ENCODE results near the gene NABP2. TPM values are rescaled to one million over a fixed set of nuclear protein-coding genes. Genes with fewer than 3 reads are reported as not detected.

Gene NABP2
- total and polyA plus RNA-seq, 2 donors (not counting 1 experiment from before 2014, with no cell fraction given): 14.9 to 16.1 TPM

- Histone ChIP-seq H2AFZ (ENCODE audit: insufficient read depth, low read depth, low read length, poor library complexity, severe bottlenecking) (no peak overlapping the region), H3K4me2 (replicated peaks; ENCODE audit: low read depth, low read length, poor library complexity, severe bottlenecking) (no peak overlapping the region), H4K20me1 (ENCODE audit: control insufficient read depth, insufficient read depth, low read length, poor library complexity, severe bottlenecking) (no peaks in the 10 kb centered on the region), H3K27ac (ENCODE audit: low read length in 2 of 2) (no peak overlapping the region), H3K4me1 (ENCODE audit: control insufficient read depth in 2 of 2, insufficient read depth in 2 of 2, low read length in 2 of 2) (no peaks in the 10 kb centered on the region), H3K79me2 (ENCODE audit: control insufficient read depth, insufficient read depth, low read length) (no peaks in the 10 kb centered on the region), H3K9ac (ENCODE audit: low read length) (no peak overlapping the region), H3K27me3 (replicated peaks in 1 of 4; ENCODE audit: control extremely low read depth in 1 of 4, control insufficient read depth in 3 of 4, insufficient read depth in 4 of 4, low read length in 3 of 4) (no peaks in the 10 kb centered on the region), H3K36me3 (replicated peaks in 1 of 2; ENCODE audit: control extremely low read depth in 1 of 2, control insufficient read depth in 1 of 2, extremely low read depth in 1 of 2, insufficient read depth in 2 of 2, low read length in 1 of 2) (peaks cover 0 to 12% of the 10 kb centered on the region in 2 experiments), H3K4me3 (ENCODE audit: control extremely low read depth in 1 of 5, extremely low read depth in 1 of 5, insufficient read depth in 1 of 5, low read depth in 2 of 5, low read length in 4 of 5) (no peak overlapping the region), H3K9me3 (ENCODE audit: control extremely low read depth in 1 of 3, control insufficient read depth in 2 of 3, insufficient read depth in 1 of 3, low read length in 2 of 3) (no peaks in the 10 kb centered on the region)
- intact Hi-C loops (cut with micrococcal nuclease): no loop called here
- POLR2A ChIA-PET: no interaction called here
- H3K9me3 Mint-ChIP-seq (ENCODE audit: insufficient read depth): no peaks in the 10 kb centered on the region
- DNase-seq (no peak), ATAC-seq (ENCODE audit: low read depth) (no peak)
- no peak overlapping the region for H3K4me3 Mint-ChIP-seq
- H3K4me1 Mint-ChIP-seq: no peaks in the 10 kb centered on the region
- H3K27ac Mint-ChIP-seq: no peak overlapping the region
- no peak for TF ChIP-seq EZH2 (IDR thresholded peaks at IDR 0.05; ENCODE audit: borderline replicate concordance, insufficient read depth, low read depth, low read length, poor library complexity, severe bottlenecking)
- TF ChIP-seq CTCF (IDR thresholded peaks at IDR 0.05): no peak
- H3K27me3 Mint-ChIP-seq: no peaks in the 10 kb centered on the region
- CTCF ChIA-PET: interaction anchor here (0.6 to 1.3 kb wide), 2 partner anchors 16 to 47 kb away, joined by 3 to 4 read pairs; partner anchors contain the start of gene SMARCC2
- 93% methylated on average over 6 of the region's 6 CpGs for WGBS (ENCODE audit: insufficient coverage)
Measured at GRCh38 chr12:56236091-56236490, 11.9 kb downstream of the NABP2 start.

GRCh38 chr12:56236985-56237384 lies 12.8 kb downstream of the NABP2 start:
- ATAC-seq (ENCODE audit: low read depth): no peak
- H3K27ac Mint-ChIP-seq: no peak overlapping the region

More at GRCh38 chr12:56236985-56237384, 12.8 kb downstream of the NABP2 start:
- 94% methylated on average over 2 of the region's 5 CpGs for WGBS (ENCODE audit: insufficient coverage)
- H3K27ac ChIP-seq (ENCODE audit: low read length in 2 of 2): no peak overlapping the region
- H3K79me2 ChIP-seq (ENCODE audit: control insufficient read depth, insufficient read depth, low read length): no peaks in the 10 kb centered on the region
- intact Hi-C loops (cut with micrococcal nuclease): no loop called here
- no peak overlapping the region for H2AFZ ChIP-seq (ENCODE audit: insufficient read depth, low read depth, low read length, poor library complexity, severe bottlenecking)
- H3K9me3 ChIP-seq (ENCODE audit: control extremely low read depth in 1 of 3, control insufficient read depth in 2 of 3, insufficient read depth in 1 of 3, low read length in 2 of 3): no peaks in the 10 kb centered on the region
- TF ChIP-seq CTCF (IDR thresholded peaks at IDR 0.05) (no peak), EZH2 (IDR thresholded peaks at IDR 0.05; ENCODE audit: borderline replicate concordance, insufficient read depth, low read depth, low read length, poor library complexity, severe bottlenecking) (no peak)
- no peak for DNase-seq
- no peak overlapping the region for H3K4me3 ChIP-seq (ENCODE audit: control extremely low read depth in 1 of 5, extremely low read depth in 1 of 5, insufficient read depth in 1 of 5, low read depth in 2 of 5, low read length in 4 of 5)
- H3K9me3 Mint-ChIP-seq (ENCODE audit: insufficient read depth): no peaks in the 10 kb centered on the region
- ChIA-PET POLR2A (no interaction called here), CTCF (interaction anchor here (0.9 kb wide), 1 partner anchor 55 kb away, joined by 3 read pairs; no protein-coding TSS in a partner anchor)
- H3K4me1 ChIP-seq (ENCODE audit: control insufficient read depth in 2 of 2, insufficient read depth in 2 of 2, low read length in 2 of 2): no peaks in the 10 kb centered on the region
- H3K4me2 ChIP-seq (replicated peaks; ENCODE audit: low read depth, low read length, poor library complexity, severe bottlenecking): no peak overlapping the region
- H4K20me1 ChIP-seq (ENCODE audit: control insufficient read depth, insufficient read depth, low read length, poor library complexity, severe bottlenecking): no peaks in the 10 kb centered on the region
- no peak overlapping the region for H3K4me3 Mint-ChIP-seq
- H3K27me3 Mint-ChIP-seq: no peaks in the 10 kb centered on the region
- H3K9ac ChIP-seq (ENCODE audit: low read length): no peak overlapping the region
- peaks cover 0 to 20% of the 10 kb centered on the region in 2 experiments for H3K36me3 ChIP-seq (replicated peaks in 1 of 2; ENCODE audit: control extremely low read depth in 1 of 2, control insufficient read depth in 1 of 2, extremely low read depth in 1 of 2, insufficient read depth in 2 of 2, low read length in 1 of 2)
- H3K4me1 Mint-ChIP-seq: peaks cover 2% of the 10 kb centered on the region
- H3K27me3 ChIP-seq (replicated peaks in 1 of 4; ENCODE audit: control extremely low read depth in 1 of 4, control insufficient read depth in 3 of 4, insufficient read depth in 4 of 4, low read length in 3 of 4): no peaks in the 10 kb centered on the region

Data from B cell (primary cell).